ENCODE measurements around the gene PHKA2. TPM values are rescaled to one million over a fixed set of nuclear protein-coding genes. Genes with fewer than 3 reads are reported as not detected.
"Not testable (repeated sequence)": the region's sequence is repeated elsewhere in the genome, so short reads cannot be mapped to it uniquely, and the experiment has no call there.

The PHKA2 gene
- total RNA-seq, 2 donors from 2014 or later = 29.3 to 55.8 TPM

DNA sequence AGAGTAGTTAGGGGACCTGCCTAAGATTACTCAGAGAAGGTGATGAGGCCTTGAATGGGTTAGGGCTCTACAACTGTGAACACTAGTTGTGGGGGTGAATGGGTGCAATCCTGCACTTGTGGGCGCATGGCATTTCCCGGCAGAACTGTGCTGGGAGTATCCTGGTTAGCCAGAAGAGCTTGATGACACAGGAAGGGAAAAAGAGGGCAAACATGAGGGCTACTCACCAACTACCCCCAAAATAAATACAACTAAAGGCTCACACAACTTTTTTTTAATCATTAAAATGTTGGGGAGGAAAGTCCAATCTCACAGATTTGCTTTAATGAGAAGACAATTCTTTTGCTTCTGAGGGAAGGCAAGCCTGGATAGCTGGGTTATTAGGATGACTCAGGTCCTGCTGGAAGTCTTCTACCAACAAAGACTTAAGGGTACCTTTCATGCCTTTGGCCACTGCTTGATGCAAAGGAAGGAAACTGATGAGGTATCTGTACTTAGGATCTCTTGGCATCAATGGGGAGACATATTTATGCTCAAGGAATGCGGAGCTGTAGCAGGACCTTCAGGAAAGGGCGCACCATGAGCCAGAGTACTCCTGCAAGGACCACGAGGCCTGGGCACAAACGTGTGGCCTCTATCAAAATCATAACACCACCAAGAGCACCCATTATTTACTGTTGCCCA is 2.6 kb downstream of the PHKA2 start:
- H3K9me3 ChIP-seq = no peaks in the 10 kb centered on the region
- TF ChIP-seq, protein P1, sequence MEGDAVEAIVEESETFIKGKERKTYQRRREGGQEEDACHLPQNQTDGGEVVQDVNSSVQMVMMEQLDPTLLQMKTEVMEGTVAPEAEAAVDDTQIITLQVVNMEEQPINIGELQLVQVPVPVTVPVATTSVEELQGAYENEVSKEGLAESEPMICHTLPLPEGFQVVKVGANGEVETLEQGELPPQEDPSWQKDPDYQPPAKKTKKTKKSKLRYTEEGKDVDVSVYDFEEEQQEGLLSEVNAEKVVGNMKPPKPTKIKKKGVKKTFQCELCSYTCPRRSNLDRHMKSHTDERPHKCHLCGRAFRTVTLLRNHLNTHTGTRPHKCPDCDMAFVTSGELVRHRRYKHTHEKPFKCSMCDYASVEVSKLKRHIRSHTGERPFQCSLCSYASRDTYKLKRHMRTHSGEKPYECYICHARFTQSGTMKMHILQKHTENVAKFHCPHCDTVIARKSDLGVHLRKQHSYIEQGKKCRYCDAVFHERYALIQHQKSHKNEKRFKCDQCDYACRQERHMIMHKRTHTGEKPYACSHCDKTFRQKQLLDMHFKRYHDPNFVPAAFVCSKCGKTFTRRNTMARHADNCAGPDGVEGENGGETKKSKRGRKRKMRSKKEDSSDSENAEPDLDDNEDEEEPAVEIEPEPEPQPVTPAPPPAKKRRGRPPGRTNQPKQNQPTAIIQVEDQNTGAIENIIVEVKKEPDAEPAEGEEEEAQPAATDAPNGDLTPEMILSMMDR (IDR thresholded peaks at IDR 0.05) = no peak
- TF ChIP-seq POLR2A (IDR thresholded peaks at IDR 0.05) (no peak), POLR2AphosphoS5 (IDR thresholded peaks at IDR 0.05) (no peak)
- H3K4me1 ChIP-seq (replicated peaks) = no peaks in the 10 kb centered on the region
- H3K27ac ChIP-seq = no peak overlapping the region
- no peak overlapping the region for H3K4me3 ChIP-seq
- intact Hi-C loops (cut with DNase I) = loop anchor here (10.0 kb wide), 1 partner anchor 364 kb away; the partner anchor contains the start of gene PDHA1
- H3K36me3 ChIP-seq = no peaks in the 10 kb centered on the region
- no peaks in the 10 kb centered on the region for H3K27me3 ChIP-seq (replicated peaks; ENCODE audit: insufficient read depth)
- WGBS = 80% methylated on average over 5 of the region's 6 CpGs
- no peak for DNase-seq (ENCODE audit: low spot score)

DNA sequence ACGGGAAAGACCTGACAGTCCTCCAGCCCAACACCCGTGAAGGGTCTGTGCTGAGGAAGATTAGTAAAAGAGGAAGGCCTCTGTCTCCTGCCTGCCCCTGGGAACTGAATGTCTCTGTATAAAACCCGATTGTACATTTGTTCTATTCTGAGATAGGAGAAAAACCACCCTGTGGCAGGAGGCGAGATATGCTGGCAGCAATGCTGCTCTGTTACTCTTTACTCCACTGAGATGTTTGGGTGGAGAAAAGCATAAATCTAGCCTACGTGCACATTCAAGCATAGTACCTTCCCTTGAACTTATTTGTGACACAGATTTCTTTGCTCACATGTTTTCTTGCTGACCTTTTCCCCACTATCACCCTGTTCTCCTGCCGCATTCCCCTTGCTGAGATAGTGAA is 3.7 kb downstream of the PHKA2 start:
- H3K27ac ChIP-seq; H3K27me3 ChIP-seq (replicated peaks; ENCODE audit: insufficient read depth); H3K4me3 ChIP-seq; H3K36me3 ChIP-seq; DNase-seq (ENCODE audit: low spot score); H3K4me1 ChIP-seq (replicated peaks); H3K9me3 ChIP-seq: not testable (repeated sequence)
- 62% methylated on average over 6 of the region's 6 CpGs for WGBS
- intact Hi-C loops (cut with DNase I) = loop anchor here (10.0 kb wide), 1 partner anchor 365 kb away; the partner anchor contains the start of gene PDHA1

DNA sequence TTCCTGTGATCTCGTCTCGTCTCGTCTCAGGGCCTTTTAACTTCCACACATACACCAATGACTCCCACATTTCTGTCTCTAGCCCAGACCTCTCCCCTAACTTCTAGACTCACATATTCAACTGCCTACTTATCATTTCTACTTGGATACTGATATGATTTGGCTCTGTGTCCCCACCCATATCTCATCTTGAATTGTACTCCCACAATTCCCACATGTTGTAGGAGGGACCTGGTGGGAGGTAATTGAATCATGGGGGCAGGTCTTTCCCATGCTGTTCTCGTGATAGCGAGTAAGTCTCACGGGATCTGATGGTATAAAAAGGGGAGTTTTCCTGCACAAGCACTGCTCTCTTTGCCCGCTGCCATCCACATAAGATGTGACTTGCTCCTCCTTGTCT is 8.9 kb downstream of the PHKA2 start:
- Histone ChIP-seq H3K4me1 (replicated peaks) (no peaks in the 10 kb centered on the region), H3K27me3 (replicated peaks; ENCODE audit: insufficient read depth) (no peaks in the 10 kb centered on the region), H3K27ac (no peak overlapping the region), H3K9me3 (no peaks in the 10 kb centered on the region), H3K4me3 (no peak overlapping the region), H3K36me3 (no peaks in the 10 kb centered on the region)
- intact Hi-C loops (cut with DNase I) = no loop called here
- WGBS = over 99% methylated on average over 7 of the region's 7 CpGs
- no peak for DNase-seq (ENCODE audit: low spot score)
- no peak for TF ChIP-seq POLR2AphosphoS5 (IDR thresholded peaks at IDR 0.05)
- TF ChIP-seq, protein P1 (IDR thresholded peaks at IDR 0.05) = no peak
- no peak for TF ChIP-seq POLR2A (IDR thresholded peaks at IDR 0.05)

DNA sequence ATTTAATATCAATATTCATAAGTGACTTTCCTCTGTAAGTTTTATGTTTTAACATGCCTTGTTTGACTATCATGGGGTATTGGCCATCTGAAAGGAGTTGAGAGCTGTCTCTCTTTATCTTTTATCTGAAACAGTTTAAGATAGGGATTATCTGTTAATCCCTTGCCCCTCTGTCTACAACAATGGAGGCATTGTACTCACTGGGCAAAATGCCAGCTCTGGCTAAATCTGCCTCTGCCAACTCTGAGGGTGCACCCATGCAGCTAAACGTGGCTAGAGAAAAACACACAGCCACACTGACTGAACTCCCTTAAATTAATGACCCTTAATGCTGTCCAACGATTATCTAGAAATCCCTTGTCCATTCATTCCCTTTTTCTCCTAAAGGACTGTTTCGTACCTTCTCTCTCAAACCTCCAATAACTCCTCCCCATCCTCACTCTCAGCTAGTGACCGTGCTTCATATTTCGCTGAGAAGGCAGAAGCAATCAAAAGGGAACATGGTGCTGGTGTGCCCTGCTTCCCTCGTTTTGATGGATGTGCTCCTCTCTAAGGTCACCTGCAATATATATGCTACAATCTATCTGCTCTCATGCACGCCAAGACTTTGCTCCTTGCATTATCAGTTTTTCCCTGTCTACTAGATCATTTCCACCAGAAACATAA is 10.3 kb downstream of the PHKA2 start:
- 65% methylated on average over 7 of the region's 7 CpGs for WGBS
- DNase-seq (ENCODE audit: low spot score) = no peak
- Histone ChIP-seq H3K36me3 (no peaks in the 10 kb centered on the region), H3K27ac (no peak overlapping the region), H3K27me3 (replicated peaks; ENCODE audit: insufficient read depth) (no peaks in the 10 kb centered on the region), H3K4me1 (replicated peaks) (no peaks in the 10 kb centered on the region), H3K9me3 (no peaks in the 10 kb centered on the region), H3K4me3 (no peak overlapping the region)
- TF ChIP-seq POLR2A (IDR thresholded peaks at IDR 0.05) = no peak
- TF ChIP-seq, protein P1 (IDR thresholded peaks at IDR 0.05) = no peak
- TF ChIP-seq POLR2AphosphoS5 (IDR thresholded peaks at IDR 0.05) = no peak
- intact Hi-C loops (cut with DNase I) = no loop called here

DNA sequence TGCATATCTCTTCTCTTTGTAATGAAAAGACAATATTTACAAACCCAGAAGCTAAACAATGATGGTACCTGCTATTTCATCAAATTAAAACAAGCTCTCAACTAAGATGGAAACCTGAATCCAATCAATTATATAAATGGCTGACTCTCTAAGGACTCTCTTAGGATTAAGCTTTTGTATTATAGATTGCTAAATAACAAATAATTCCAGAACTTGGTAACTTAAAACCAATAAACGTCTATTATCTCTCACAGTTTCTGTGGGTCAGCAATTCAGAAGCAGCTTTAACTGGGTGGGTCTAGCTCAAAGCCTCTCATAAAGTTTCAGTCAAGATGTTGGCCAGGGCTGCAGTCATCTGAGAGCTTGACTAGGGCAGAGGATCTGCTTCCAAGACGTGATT is 12.4 kb downstream of the PHKA2 start:
- H3K36me3 ChIP-seq = no peaks in the 10 kb centered on the region
- TF ChIP-seq, protein P1 (IDR thresholded peaks at IDR 0.05) = no peak
- no peak for TF ChIP-seq POLR2A (IDR thresholded peaks at IDR 0.05)
- TF ChIP-seq POLR2AphosphoS5 (IDR thresholded peaks at IDR 0.05) = no peak
- no peak for DNase-seq (ENCODE audit: low spot score)
- H3K9me3 ChIP-seq = no peaks in the 10 kb centered on the region
- H3K27me3 ChIP-seq (replicated peaks; ENCODE audit: insufficient read depth) = no peaks in the 10 kb centered on the region
- no peak overlapping the region for H3K27ac ChIP-seq
- no peaks in the 10 kb centered on the region for H3K4me1 ChIP-seq (replicated peaks)
- WGBS = 19% methylated on average over 2 of the region's 2 CpGs
- no peak overlapping the region for H3K4me3 ChIP-seq
- intact Hi-C loops (cut with DNase I) = no loop called here
